Heart left ventricle (tissue), 13 donors: ENCODE results near the gene AFF3.

Experiments
- CTCF ChIP-seq, 12 donors: fragments of 200-600 bp; sonication (generic) in 4 of 12; IDR thresholded peaks; one replicate each; pipeline versions ENCODE4 v1.5.0 to v1.8.0; 2018 to 2022; ENCODE audit warnings: antibody characterized with exemption in 12 of 12, mild to moderate bottlenecking in 5 of 12
- POLR2A ChIP-seq, 2 donors: fragments of 450-650 bp; IDR thresholded peaks; one replicate each; pipeline ENCODE4 v1.6.1; 2017; ENCODE audit warnings: antibody characterized with exemption in 2 of 2, mild to moderate bottlenecking in 2 of 2, moderate library complexity in 2 of 2
- donor health status: ischemic (EF 13 %, LVEDD 7.1; RV severe dilation, severe dysfunction).
- donor health status: DM: no; HTN: yes; CAD: no.
- donor health status: DM: no; HTN: no; CAD: no.
- donor health status: ischemic (EF 25% LVEDD 6.9; RV normal size, moderate dysfunction).
- donor health status: ischemic (EF 25% LVEDD 5.7; RV mildly dilated, moderate dysfunction).
- donor health status: ischemic (EF 35%, LVEDD 5.7; RV mildly dilated, moderate dysfunction).
- donor health status: nonischemic (EF 11% LVEDD 7.7; RV severe dilation, severe dysfunction).
- donor health status: DM: yes; HTN: yes; CAD: no.
- donor health status: PGD.
- donor health status: ischemic (EF 29% LVEDD 5.4; RV normal size, mild dysfunction).
- donor health status: nonischemic (EF 23%, LVEDD 6.1; RV moderate dilation, normal function).

- TF ChIP-seq CTCF (IDR thresholded peaks at IDR 0.05) (no peak), POLR2A (IDR thresholded peaks at IDR 0.05) (no peak)
These were observed 21.2 kb upstream of the AFF3 start for GRCh38 chr2:100163605-100164004.
